Measurements from ENCODE around the gene PSMB9.

The PSMB9 gene

GRCh38 chr6:32829495-32829894 lies 24.5 kb upstream of the PSMB9 start:
- no peak overlapping the region for H3K27ac ChIP-seq
- peaks cover 71% of the 10 kb centered on the region for H3K36me3 ChIP-seq
- H3K9me3 ChIP-seq, result no peaks in the 10 kb centered on the region
- H3K4me1 ChIP-seq (ENCODE audit: control insufficient read depth in 1 of 2, insufficient read depth in 1 of 2, low read depth in 1 of 2, low read length in 1 of 2), result no peaks in the 10 kb centered on the region
- H3K27me3 ChIP-seq, result no peaks in the 10 kb centered on the region
- no peak overlapping the region for H3K4me3 ChIP-seq (ENCODE audit: low read depth in 1 of 2, low read length in 1 of 2)
- no peak for TF ChIP-seq CTCF (IDR thresholded peaks at IDR 0.05)

GRCh38 chr6:32830017-32830416 lies 24.0 kb upstream of the PSMB9 start:
- no peak for TF ChIP-seq CTCF (IDR thresholded peaks at IDR 0.05)
- no peaks in the 10 kb centered on the region for H3K4me1 ChIP-seq (ENCODE audit: control insufficient read depth in 1 of 2, insufficient read depth in 1 of 2, low read depth in 1 of 2, low read length in 1 of 2)
- H3K9me3 ChIP-seq, result no peaks in the 10 kb centered on the region
- peaks cover 76% of the 10 kb centered on the region for H3K36me3 ChIP-seq
- no peak overlapping the region for H3K4me3 ChIP-seq (ENCODE audit: low read depth in 1 of 2, low read length in 1 of 2)
- H3K27me3 ChIP-seq, result no peaks in the 10 kb centered on the region
- H3K27ac ChIP-seq, result no peak overlapping the region

GRCh38 chr6:32830936-32831335 lies 23.1 kb upstream of the PSMB9 start:
- peaks cover 85% of the 10 kb centered on the region for H3K36me3 ChIP-seq

GRCh38 chr6:32832535-32832934 lies 21.5 kb upstream of the PSMB9 start:
- Histone ChIP-seq H3K36me3 (peaks cover 92% of the 10 kb centered on the region), H3K27ac (no peak overlapping the region), H3K4me1 (ENCODE audit: control insufficient read depth in 1 of 2, insufficient read depth in 1 of 2, low read depth in 1 of 2, low read length in 1 of 2) (peaks cover 4% of the 10 kb centered on the region in 2 experiments), H3K27me3 (no peaks in the 10 kb centered on the region), H3K9me3 (no peaks in the 10 kb centered on the region), H3K4me3 (ENCODE audit: low read depth in 1 of 2, low read length in 1 of 2) (no peak overlapping the region)
- TF ChIP-seq CTCF (IDR thresholded peaks at IDR 0.05), result no peak

More at GRCh38 chr6:32830936-32831335, 23.1 kb upstream of the PSMB9 start:
- TF ChIP-seq CTCF (IDR thresholded peaks at IDR 0.05), result no peak
- Histone ChIP-seq H3K4me1 (ENCODE audit: control insufficient read depth in 1 of 2, insufficient read depth in 1 of 2, low read depth in 1 of 2, low read length in 1 of 2) (no peaks in the 10 kb centered on the region), H3K27ac (no peak overlapping the region), H3K9me3 (no peaks in the 10 kb centered on the region), H3K27me3 (no peaks in the 10 kb centered on the region), H3K4me3 (ENCODE audit: low read depth in 1 of 2, low read length in 1 of 2) (no peak overlapping the region)

GRCh38 chr6:32833664-32834063 lies 20.3 kb upstream of the PSMB9 start:
- H3K27ac ChIP-seq, result no peak overlapping the region
- no peak overlapping the region for H3K4me3 ChIP-seq (ENCODE audit: low read depth in 1 of 2, low read length in 1 of 2)
- H3K4me1 ChIP-seq (ENCODE audit: control insufficient read depth in 1 of 2, insufficient read depth in 1 of 2, low read depth in 1 of 2, low read length in 1 of 2), result peaks cover 10 to 13% of the 10 kb centered on the region in 2 experiments
- no peaks in the 10 kb centered on the region for H3K27me3 ChIP-seq
- TF ChIP-seq CTCF (IDR thresholded peaks at IDR 0.05), result no peak
- peaks cover 81% of the 10 kb centered on the region for H3K36me3 ChIP-seq
- no peaks in the 10 kb centered on the region for H3K9me3 ChIP-seq
